PC-3 (cell line): ENCODE results near the gene MACROH2A1. TPM values are rescaled to one million over a fixed set of nuclear protein-coding genes. Genes with fewer than 3 reads are reported as not detected.

ENCODE experiments used
- ATAC-seq: fragments of 200-7000 bp; cut with Tn5 transposase; 2 replicates; pipeline ENCODE4 v1.9.1; 2020; ENCODE audit warnings: mild to moderate bottlenecking, moderate library complexity
- BruUV-seq: library from RNA; stranded (reverse); fragments of 400-500 nt; replicated peaks from 2 replicates; lab custom pipeline; 2021; lab: Mats Ljungman, UMichigan
- CTCF ChIA-PET: fragments of 300-600 bp; sonication (Branson Sonifier 250); formaldehyde crosslinking; loops from one replicate; lab custom pipeline; 2022; ENCODE audit warnings: antibody characterized with exemption; lab: Charles Lee
- POLR2A ChIA-PET: fragments of 300-600 bp; sonication (Branson Sonifier 250); formaldehyde crosslinking; loops from one replicate; lab custom pipeline; 2022; ENCODE audit warnings: antibody characterized with exemption; ENCODE audit not compliant: unreplicated experiment; lab: Charles Lee
- DNase-seq: peaks from one replicate; pipeline ENCODE4 v3.0.0-alpha.2; 2015
- H2AFZ ChIP-seq: fragments of 300-600 bp; sonication (generic); 2 replicates; pipeline ENCODE4 v1.6.0; 2016; ENCODE audit warnings: antibody characterized with exemption, low read length
- H3F3A ChIP-seq: fragments of 300-600 bp; sonication (generic); one replicate; pipeline ENCODE4 v1.6.0; 2017; ENCODE audit warnings: antibody characterized with exemption, low read length, control low read depth, mild to moderate bottlenecking; ENCODE audit not compliant: unreplicated experiment
- H3K27ac ChIP-seq: fragments of 300-600 bp; sonication (generic); 2 replicates; pipeline ENCODE4 v1.5.1; 2016; ENCODE audit warnings: mild to moderate bottlenecking, low read length
- H3K27me3 ChIP-seq: fragments of 300-600 bp; sonication (generic); 2 replicates; pipeline ENCODE4 v1.6.1; 2016; ENCODE audit warnings: low read length, mixed read lengths
- H3K36me3 ChIP-seq: fragments of 300-600 bp; sonication (generic); 2 replicates; pipeline ENCODE4 v1.6.1; 2016; ENCODE audit warnings: low read depth, mixed run types, low read length, mixed read lengths
- H3K4me1 ChIP-seq: fragments of 300-600 bp; sonication (generic); 2 replicates; pipeline ENCODE4 v1.5.1; 2016; ENCODE audit warnings: low read length; ENCODE audit not compliant: insufficient read depth
- H3K4me2 ChIP-seq: fragments of 300-600 bp; sonication (generic); 2 replicates; pipeline ENCODE4 v1.6.0; 2016; ENCODE audit warnings: low read length
- H3K4me3 ChIP-seq: fragments of 300-600 bp; sonication (generic); 2 replicates; pipeline ENCODE4 v1.5.1; 2016; ENCODE audit warnings: mild to moderate bottlenecking, low read length, mixed read lengths
- H3K79me2 ChIP-seq: fragments of 300-600 bp; sonication (generic); 2 replicates; pipeline ENCODE4 v1.6.1; 2017; ENCODE audit warnings: low read length, mixed read lengths
- H3K9ac ChIP-seq: fragments of 300-600 bp; sonication (generic); 2 replicates; pipeline ENCODE4 v1.6.0; 2016; ENCODE audit warnings: mild to moderate bottlenecking, low read length
- H3K9me2 ChIP-seq: fragments of 300-600 bp; sonication (generic); replicated peaks from 2 replicates; pipeline ENCODE4 v1.6.1; 2016; ENCODE audit warnings: mixed run types, low read length, mixed read lengths
- H3K9me3 ChIP-seq: fragments of 300-600 bp; sonication (generic); 2 replicates; pipeline ENCODE4 v1.6.1; 2016; ENCODE audit warnings: low read length, mixed read lengths
- H4K20me1 ChIP-seq: fragments of 300-600 bp; sonication (generic); 2 replicates; pipeline ENCODE4 v1.6.1; 2016; ENCODE audit warnings: low read length, mixed read lengths
- CTCF ChIP-seq: fragments of 300-600 bp; sonication (generic); conservative IDR thresholded peaks from 2 replicates; pipeline ENCODE4 v1.5.1; 2017; ENCODE audit warnings: antibody characterized with exemption, low read depth, mild to moderate bottlenecking, low read length
- EZH2 ChIP-seq: fragments of 300-600 bp; sonication (generic); IDR thresholded peaks from one replicate; pipeline ENCODE4 v1.6.1; 2017; ENCODE audit warnings: antibody characterized with exemption, mild to moderate bottlenecking, low read length; ENCODE audit not compliant: unreplicated experiment
- EZH2phosphoT487 ChIP-seq: fragments of 300-600 bp; sonication (generic); IDR thresholded peaks from 2 replicates; pipeline ENCODE4 v1.6.1; 2018; ENCODE audit warnings: mild to moderate bottlenecking, antibody characterized with exemption, low read length, borderline replicate concordance
- intact Hi-C: fragments of 100-400 bp; cut with micrococcal nuclease; formaldehyde crosslinking; loops from 2 replicates; pipeline ENCODE4 v1.9.0; 2023
- total RNA-seq: library from RNA; depleted of rRNA; stranded (reverse); fragments of >200 nt; gene quantifications from 2 replicates; pipeline ENCODE4 v1.2.3, GENCODE V29; 2014

MACROH2A1 gene
- total RNA-seq, 1 experiment from 2014 or later = 388 TPM

- H3F3A ChIP-seq = no peaks in the 10 kb centered on the region
- no peak for ATAC-seq
- intact Hi-C loops = no loop called here
- H3K4me1 ChIP-seq = no peaks in the 10 kb centered on the region
- POLR2A ChIA-PET = no interaction called here
- no peak for TF ChIP-seq EZH2phosphoT487
- H4K20me1 ChIP-seq = no peaks in the 10 kb centered on the region
- no peak for DNase-seq
- no peaks in the 10 kb centered on the region for H3K9me3 ChIP-seq
- no peak overlapping the region for H3K27ac ChIP-seq
- no peaks in the 10 kb centered on the region for H3K9me2 ChIP-seq
- H3K4me2 ChIP-seq = no peak overlapping the region
- H3K9ac ChIP-seq = no peak overlapping the region
- peaks cover 51% of the 10 kb centered on the region; the same call in 1 of the 2 replicates for H3K36me3 ChIP-seq
- CTCF ChIA-PET = no interaction called here
- no peak overlapping the region for H3K4me3 ChIP-seq
- H2AFZ ChIP-seq = no peak overlapping the region
- no peaks in the 10 kb centered on the region for H3K27me3 ChIP-seq
- BruUV-seq = no TSS peak
- no peaks in the 10 kb centered on the region for H3K79me2 ChIP-seq
Observed at GRCh38 chr5:135362102-135362501, 36.9 kb downstream of the MACROH2A1 start.

GRCh38 chr5:135360278-135361274 is 38.5 kb downstream of the MACROH2A1 start:
- ATAC-seq (no peak), DNase-seq (no peak)
- POLR2A ChIA-PET = no interaction called here
- H2AFZ ChIP-seq = no peak overlapping the region
- intact Hi-C loops = no loop called here
- no peak overlapping the region for H3K27ac ChIP-seq
- H3F3A ChIP-seq = no peaks in the 10 kb centered on the region
- no peak for TF ChIP-seq EZH2
- no peak for TF ChIP-seq EZH2phosphoT487
- TF ChIP-seq CTCF = no peak
- H3K79me2 ChIP-seq = no peaks in the 10 kb centered on the region
- no peak overlapping the region for H3K4me3 ChIP-seq
- H3K9me3 ChIP-seq = no peaks in the 10 kb centered on the region
- CTCF ChIA-PET = no interaction called here
- H3K27me3 ChIP-seq = no peaks in the 10 kb centered on the region
- H3K9me2 ChIP-seq = no peaks in the 10 kb centered on the region
- H3K4me1 ChIP-seq = no peaks in the 10 kb centered on the region
- no peak overlapping the region for H3K4me2 ChIP-seq
- H3K36me3 ChIP-seq = peaks cover 39% of the 10 kb centered on the region; the same call in 1 of the 2 replicates
- H3K9ac ChIP-seq = no peak overlapping the region
- H4K20me1 ChIP-seq = no peaks in the 10 kb centered on the region
- BruUV-seq = no TSS peak

- ChIA-PET CTCF (no interaction called here), POLR2A (no interaction called here)
- H3F3A ChIP-seq = no peaks in the 10 kb centered on the region
- no peak overlapping the region for H2AFZ ChIP-seq
- H3K4me2 ChIP-seq = no peak overlapping the region
- no peak overlapping the region for H3K9ac ChIP-seq
- ATAC-seq = no peak
- H3K9me2 ChIP-seq = no peaks in the 10 kb centered on the region
- no peak for DNase-seq
- intact Hi-C loops = no loop called here
- H3K4me3 ChIP-seq = no peak overlapping the region
- no peaks in the 10 kb centered on the region for H3K4me1 ChIP-seq
- no peak overlapping the region for H3K27ac ChIP-seq
- H3K9me3 ChIP-seq = no peaks in the 10 kb centered on the region
- TF ChIP-seq EZH2 (no peak), CTCF (no peak), EZH2phosphoT487 (no peak)
- H3K36me3 ChIP-seq = peaks cover 47% of the 10 kb centered on the region; the same call in 1 of the 2 replicates
- H3K27me3 ChIP-seq = no peaks in the 10 kb centered on the region
- H3K79me2 ChIP-seq = no peaks in the 10 kb centered on the region
- H4K20me1 ChIP-seq = no peaks in the 10 kb centered on the region
- BruUV-seq = no TSS peak
Observed at GRCh38 chr5:135359374-135360165, 39.5 kb downstream of the MACROH2A1 start.
